IMR-90 (cell line): ENCODE results near the gene ATP2B1. TPM values are rescaled to one million over a fixed set of nuclear protein-coding genes. Genes with fewer than 3 reads are reported as not detected.
A peak's percentile ranks its signal among the peaks of the same experiment; 100 is the strongest.

Experiments used
- ATAC-seq: fragments of 200-7000 bp; cut with Tn5 transposase; 2 replicates; pipeline ENCODE4 v1.9.1; 2020; ENCODE audit warnings: low read depth, mild to moderate bottlenecking, moderate library complexity
- BruUV-seq: library from RNA; stranded (reverse); fragments of 400-500 nt; replicated peaks from 2 replicates; lab custom pipeline; 2021; lab: Mats Ljungman, UMichigan
- CTCF ChIA-PET: fragments of 300-600 bp; formaldehyde crosslinking; extraction: SDS; loops from one replicate; lab custom pipeline; 2021; ENCODE audit warnings: antibody characterized with exemption; lab: Yijun Ruan, JAX
- POLR2A ChIA-PET: fragments of 300-600 bp; sonication (Branson Sonifier 250); formaldehyde crosslinking; loops from one replicate; lab custom pipeline; 2022; ENCODE audit warnings: antibody characterized with exemption; ENCODE audit not compliant: unreplicated experiment; lab: Charles Lee
- DNase-seq: peaks from one replicate; pipeline ENCODE4 v3.0.0; 2013
- H2AFZ ChIP-seq: replicated peaks from 2 replicates; pipeline ENCODE3; 2013; ENCODE audit warnings: low read length, mild to moderate bottlenecking; ENCODE audit not compliant: poor library complexity
- H2AK5ac ChIP-seq: 2 replicates; pipeline ENCODE4 v1.6.1; 2013; ENCODE audit warnings: low read depth, low read length, inconsistent platforms
- H2AK9ac ChIP-seq: replicated peaks from 2 replicates; pipeline ENCODE3; 2013; ENCODE audit warnings: mild to moderate bottlenecking, low read depth, low read length, moderate library complexity; ENCODE audit not compliant: poor library complexity
- H2BK120ac ChIP-seq: 2 replicates; pipeline ENCODE4 v1.6.1; 2013; ENCODE audit warnings: low read depth, low read length, inconsistent platforms
- H2BK15ac ChIP-seq: 3 replicates; pipeline ENCODE4 v1.6.1; 2013; ENCODE audit warnings: low read depth, low read length, inconsistent platforms
- H2BK20ac ChIP-seq: 2 replicates; pipeline ENCODE4 v1.6.1; 2013; ENCODE audit warnings: low read depth, mild to moderate bottlenecking, inconsistent platforms, low read length, moderate library complexity
- H2BK5ac ChIP-seq: 2 replicates; pipeline ENCODE4 v1.6.1; 2013; ENCODE audit warnings: mild to moderate bottlenecking, low read depth, low read length, inconsistent platforms; ENCODE audit not compliant: poor library complexity, severe bottlenecking
- H3K14ac ChIP-seq: replicated peaks from 2 replicates; pipeline ENCODE4 v1.6.1; 2013; ENCODE audit warnings: low read depth, low read length, inconsistent platforms
- H3K18ac ChIP-seq: 2 replicates; pipeline ENCODE4 v1.6.1; 2013; ENCODE audit warnings: low read depth, low read length, control low read depth
- H3K23ac ChIP-seq: 2 replicates; pipeline ENCODE4 v1.6.1; 2013; ENCODE audit warnings: low read depth, low read length, inconsistent platforms
- H3K27ac ChIP-seq: 2 replicates; pipeline ENCODE4 v1.5.1; 2013; ENCODE audit warnings: mild to moderate bottlenecking, control low read depth, low read length; ENCODE audit not compliant: insufficient read depth
- H3K27me3 ChIP-seq: 2 replicates; pipeline ENCODE4 v1.6.1; 2013; ENCODE audit warnings: low read length; ENCODE audit not compliant: control insufficient read depth, insufficient read depth
- H3K36me3 ChIP-seq: 2 replicates; pipeline ENCODE4 v1.6.1; 2013; ENCODE audit warnings: low read length, mixed read lengths; ENCODE audit not compliant: control insufficient read depth, insufficient read depth
- H3K4ac ChIP-seq: 2 replicates; pipeline ENCODE4 v1.6.1; 2013; ENCODE audit warnings: low read depth, low read length, inconsistent platforms
- H3K4me1 ChIP-seq: 2 replicates; pipeline ENCODE4 v1.6.1; 2013; ENCODE audit warnings: low read length, mixed read lengths; ENCODE audit not compliant: control insufficient read depth, insufficient read depth
- H3K4me2 ChIP-seq: 2 replicates; pipeline ENCODE4 v1.6.1; 2013; ENCODE audit warnings: low read depth, mild to moderate bottlenecking, control low read depth, low read length, moderate library complexity
- H3K4me3 ChIP-seq: 2 replicates; pipeline ENCODE4 v1.5.1; 2013; ENCODE audit warnings: low read depth, mild to moderate bottlenecking, control low read depth, low read length, moderate library complexity; ENCODE audit not compliant: insufficient read depth
- H3K56ac ChIP-seq: 2 replicates; pipeline ENCODE4 v1.6.1; 2013; ENCODE audit warnings: low read length, inconsistent platforms; ENCODE audit not compliant: insufficient read depth; ENCODE audit errors: extremely low read depth
- H3K79me1 ChIP-seq, 2 experiments: 2 replicates each; pipeline ENCODE4 v1.6.1; 2013; ENCODE audit warnings: low read length in 2 of 2, inconsistent platforms in 1 of 2, low read depth in 1 of 2
- H3K9ac ChIP-seq: 2 replicates; pipeline ENCODE4 v1.6.1; 2013; ENCODE audit warnings: low read depth, low read length, control low read depth
- H3K9me1 ChIP-seq: 2 replicates; pipeline ENCODE4 v1.6.1; 2013; ENCODE audit warnings: low read length, inconsistent platforms; ENCODE audit not compliant: insufficient read depth
- H3K9me3 ChIP-seq: 2 replicates; pipeline ENCODE4 v1.6.1; 2013; ENCODE audit warnings: low read length; ENCODE audit not compliant: control insufficient read depth, insufficient read depth
- H4K20me1 ChIP-seq: 2 replicates; pipeline ENCODE4 v1.6.1; 2013; ENCODE audit warnings: low read length, inconsistent platforms; ENCODE audit not compliant: insufficient read depth
- H4K5ac ChIP-seq: 2 replicates; pipeline ENCODE4 v1.6.1; 2013; ENCODE audit warnings: mild to moderate bottlenecking, low read depth, low read length, control low read depth
- H4K8ac ChIP-seq, 2 experiments: 2 replicates each; pipeline ENCODE4 v1.6.1; 2013; ENCODE audit warnings: low read depth in 2 of 2, low read length in 2 of 2, control low read depth in 1 of 2, inconsistent platforms in 1 of 2
- H4K91ac ChIP-seq: 2 replicates; pipeline ENCODE4 v1.6.1; 2013; ENCODE audit warnings: low read depth, low read length, inconsistent platforms; ENCODE audit not compliant: insufficient read depth
- CTCF ChIP-seq: conservative IDR thresholded peaks from 2 replicates; pipeline ENCODE4 v1.5.1; 2012; ENCODE audit warnings: mild to moderate bottlenecking, low read depth, low read length, improper control_type of control experiment
- MAFK ChIP-seq: IDR thresholded peaks from 2 replicates; pipeline ENCODE4 v1.6.1; 2012; ENCODE audit warnings: low read depth, low read length, improper control_type of control experiment
- NFE2L2 ChIP-seq: fragments of 150-350 bp; IDR thresholded peaks from 2 replicates; pipeline ENCODE4 v1.6.1; 2016; ENCODE audit warnings: low read depth, mild to moderate bottlenecking, low read length
- WGBS, 2 experiments: methylation state at CpG; one replicate each; pipeline versions ENCODE4 v1.1.5 to v1.1.7; 2013; ENCODE audit warnings: missing lambda C conversion rate in 2 of 2; ENCODE audit not compliant: insufficient read length in 1 of 2; ENCODE audit errors: extremely low coverage in 2 of 2; 5-methylcytosine and 5-hydroxymethylcytosine counted together
- dilution Hi-C: fragments of 300-500 bp; cut with HindIII; formaldehyde crosslinking; loops from one replicate; pipeline ENCODE4 v1.14.3; 2018; ENCODE audit warnings: low sequenced_read_pairs; ENCODE audit not compliant: unreplicated experiment
- in situ Hi-C: fragments of 300-500 bp; cut with MboI; formaldehyde crosslinking; loops from 3 replicates; pipeline ENCODE4 v1.14.3; 2019; ENCODE audit warnings: low sequenced_read_pairs, inconsistent platforms, mixed read lengths
- intact Hi-C: fragments of 100-400 bp; cut with micrococcal nuclease; formaldehyde crosslinking; loops from 2 replicates; pipeline ENCODE4 v1.10.0; 2022
- polyA plus RNA-seq, 3 experiments: library from polyadenylated mRNA; depleted of rRNA; stranded (reverse); fragments of >200 nt; gene quantifications; 2 replicates each; pipeline ENCODE4 v1.2.3, GENCODE V29; 2012; ENCODE audit warnings: low replicate concordance in 1 of 3
- total RNA-seq: library from RNA; depleted of rRNA; stranded (reverse); fragments of >200 nt; gene quantifications from 2 replicates; pipeline ENCODE4 v1.2.3, GENCODE V29; 2012
- TF ChIP-seq, protein P1 (sequence below): fragments of 150-350 bp; IDR thresholded peaks from 2 replicates; pipeline ENCODE4 v1.6.1; 2017; ENCODE audit warnings: mild to moderate bottlenecking, antibody characterized with exemption, low read length, low read depth

ATP2B1 gene
- total and polyA plus RNA-seq, 2 of the 4 experiments (the other 2 are of a cell fraction) = 9.9 to 32.6 TPM

DNA sequence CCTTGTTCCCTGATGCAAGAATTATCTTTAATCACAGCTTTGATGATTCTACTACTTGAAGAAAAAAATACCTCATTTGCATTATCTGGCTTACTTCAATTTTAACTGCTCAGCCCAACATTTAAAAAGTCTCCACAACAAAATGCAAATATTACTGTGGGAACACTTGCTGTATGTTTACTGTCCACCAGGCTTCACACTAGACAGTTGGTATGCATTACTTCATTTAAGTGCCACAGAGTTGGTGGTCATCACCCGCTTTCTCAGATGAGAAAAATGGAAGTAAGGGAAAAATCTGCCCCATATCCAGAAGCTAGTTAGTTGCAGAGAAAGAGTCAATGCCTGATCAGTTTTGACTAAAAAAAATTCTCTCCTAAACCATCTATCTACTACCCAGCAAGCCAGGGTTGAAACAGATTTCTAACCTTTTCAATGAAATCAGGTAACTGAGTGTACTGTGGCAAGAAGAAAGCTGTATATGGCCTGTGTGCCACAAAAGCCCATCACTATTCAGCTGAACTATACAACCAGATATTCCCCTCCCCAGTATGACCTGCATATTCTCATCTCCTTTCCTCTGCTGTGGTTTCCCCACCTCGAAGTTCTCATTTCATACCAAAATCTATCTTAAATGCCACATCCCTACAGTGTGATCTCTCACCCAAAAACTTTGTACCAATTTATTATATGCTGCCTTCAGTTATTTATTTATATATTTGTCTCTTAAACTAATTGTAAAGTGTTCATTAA lies 90.3 kb downstream of the ATP2B1 start:
- Histone ChIP-seq H3K4me3 (no peak overlapping the region), H2AK5ac (no peak overlapping the region), H2AK9ac (no peak overlapping the region), H2BK20ac (no peak overlapping the region), H2BK15ac (no peak overlapping the region), H4K8ac (no peak overlapping the region), H3K9ac (no peak overlapping the region), H4K91ac (no peak overlapping the region), H4K5ac (no peak overlapping the region; the same call in 1 of the 2 replicates), H3K23ac (no peak overlapping the region), H3K4ac (no peak overlapping the region), H3K4me1 (no peaks in the 10 kb centered on the region), H2BK120ac (no peak overlapping the region), H3K9me1 (no peaks in the 10 kb centered on the region), H3K4me2 (no peak overlapping the region), H2BK5ac (no peak overlapping the region), H3K27ac (no peak overlapping the region), H2AFZ (no peak overlapping the region), H3K27me3 (no peaks in the 10 kb centered on the region), H3K18ac (no peak overlapping the region), H3K36me3 (peaks cover 9% of the 10 kb centered on the region), H3K56ac (no peak overlapping the region), H4K20me1 (no peaks in the 10 kb centered on the region), H3K79me1 (peaks cover 14 to 16% of the 10 kb centered on the region in 2 experiments), H3K9me3 (no peaks in the 10 kb centered on the region), H3K14ac (no peak overlapping the region)
- ChIA-PET POLR2A (no interaction called here), CTCF (interaction anchor here (0.6 kb wide), 2 partner anchors 77 to 352 kb away, joined by 3 read pairs; no protein-coding TSS in a partner anchor)
- BruUV-seq = no TSS peak
- ATAC-seq (no peak), DNase-seq (no peak)
- intact Hi-C loops (no loop called here), dilution Hi-C loops (no loop called here), in situ Hi-C loops (no loop called here)
- TF ChIP-seq MAFK (no peak), CTCF (0 out of 2 replicates have a peak, but pooled peaks have one; percentile 4), NFE2L2 (no peak)
- TF ChIP-seq, protein P1, sequence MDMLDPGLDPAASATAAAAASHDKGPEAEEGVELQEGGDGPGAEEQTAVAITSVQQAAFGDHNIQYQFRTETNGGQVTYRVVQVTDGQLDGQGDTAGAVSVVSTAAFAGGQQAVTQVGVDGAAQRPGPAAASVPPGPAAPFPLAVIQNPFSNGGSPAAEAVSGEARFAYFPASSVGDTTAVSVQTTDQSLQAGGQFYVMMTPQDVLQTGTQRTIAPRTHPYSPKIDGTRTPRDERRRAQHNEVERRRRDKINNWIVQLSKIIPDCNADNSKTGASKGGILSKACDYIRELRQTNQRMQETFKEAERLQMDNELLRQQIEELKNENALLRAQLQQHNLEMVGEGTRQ = no peak
- WGBS, 2 experiments = no CpG with 5 or more reads among the region's 2 CpGs
